Measurements from ENCODE around the gene MYO9B. TPM values are rescaled to one million over a fixed set of nuclear protein-coding genes. Genes with fewer than 3 reads are reported as not detected.
"Not testable (repeated sequence)": the region's sequence is repeated elsewhere in the genome, so short reads cannot be mapped to it uniquely, and the experiment has no call there.

The MYO9B gene
- total RNA-seq, 5 donors from 2014 or later (not counting 1 experiment from before 2014, with no cell fraction given) = 185 to 220 (median 202) TPM

DNA sequence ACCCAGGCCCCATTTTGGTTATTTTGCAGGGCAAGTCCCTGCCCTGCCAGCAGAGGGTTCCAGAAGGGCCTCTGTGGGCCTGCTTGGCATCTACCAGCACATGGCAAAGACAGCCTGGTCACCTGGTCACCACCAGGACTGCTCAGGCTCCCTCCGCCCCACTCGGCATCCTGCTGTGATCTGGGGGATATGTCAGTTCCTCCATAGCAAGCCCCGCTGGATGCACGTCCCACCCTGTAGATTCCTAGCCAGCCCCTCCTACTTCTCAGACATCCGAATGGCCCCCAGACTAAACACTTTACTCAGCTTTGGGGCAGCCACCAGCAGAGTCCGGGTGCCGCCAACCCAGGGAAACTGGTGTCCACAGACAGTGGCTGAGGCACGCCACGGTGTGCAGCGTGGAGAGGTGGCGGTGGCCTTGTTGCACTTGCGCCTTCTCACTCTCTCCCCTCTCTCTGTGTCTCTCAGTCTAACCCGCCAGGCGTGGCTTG is 107.7 kb downstream of the MYO9B start:
- peak overlapping the region; percentile 84 to 89 (median 85) for H3K4me3 Mint-ChIP-seq
- peaks cover 22 to 28% (median 23%) of the 10 kb centered on the region in 3 donors for H3K4me1 Mint-ChIP-seq
- ATAC-seq (replicated peaks in 1 of 4) (peak; percentile 24 to 42 (median 30)), DNase-seq (peak in 13 of 35 experiments; percentile 6 to 43 (median 17))
- WGBS (ENCODE audit: insufficient coverage) = 51% methylated on average over 8 of the region's 14 CpGs
- Histone ChIP-seq H3K4me3 (ENCODE audit: control insufficient read depth in 1 of 2, extremely low read depth in 1 of 2, low read length in 1 of 2) (peak overlapping the region; percentile 41 to 66), H3K36me3 (ENCODE audit: control insufficient read depth in 2 of 2, extremely low read depth in 1 of 2, insufficient read depth in 1 of 2, low read length in 1 of 2) (peaks cover 21 to 40% of the 10 kb centered on the region in 2 donors), H3K9me3 (no peaks in the 10 kb centered on the region), H3K27ac (ENCODE audit: low read length) (peak overlapping the region; percentile 78), H3K4me1 (ENCODE audit: control insufficient read depth in 1 of 2, extremely low read depth in 1 of 2, insufficient read depth in 2 of 2, low read length in 2 of 2) (peaks cover 13 to 40% of the 10 kb centered on the region in 2 experiments), H3K27me3 (replicated peaks in 1 of 2; ENCODE audit: control insufficient read depth in 2 of 2, extremely low read depth in 1 of 2, insufficient read depth in 2 of 2, low read length in 1 of 2) (no peaks in the 10 kb centered on the region)
- H3K27ac Mint-ChIP-seq = peak overlapping the region; percentile 98 to 99
- no peaks in the 10 kb centered on the region for H3K27me3 Mint-ChIP-seq
- peaks cover 21% of the 10 kb centered on the region for H3K36me3 Mint-ChIP-seq
- H3K9me3 Mint-ChIP-seq = no peaks in the 10 kb centered on the region
- ChIA-PET CTCF (interaction anchor here (1.0 to 2.0 kb wide), 3 partner anchors 52 to 116 kb away, joined by 6 to 9 read pairs (median 9); no protein-coding TSS in a partner anchor), POLR2A (interaction anchor here in 1 of 2 donors (1.5 kb wide), 1 partner anchor 57 kb away, joined by 5 read pairs; no protein-coding TSS in a partner anchor)

DNA sequence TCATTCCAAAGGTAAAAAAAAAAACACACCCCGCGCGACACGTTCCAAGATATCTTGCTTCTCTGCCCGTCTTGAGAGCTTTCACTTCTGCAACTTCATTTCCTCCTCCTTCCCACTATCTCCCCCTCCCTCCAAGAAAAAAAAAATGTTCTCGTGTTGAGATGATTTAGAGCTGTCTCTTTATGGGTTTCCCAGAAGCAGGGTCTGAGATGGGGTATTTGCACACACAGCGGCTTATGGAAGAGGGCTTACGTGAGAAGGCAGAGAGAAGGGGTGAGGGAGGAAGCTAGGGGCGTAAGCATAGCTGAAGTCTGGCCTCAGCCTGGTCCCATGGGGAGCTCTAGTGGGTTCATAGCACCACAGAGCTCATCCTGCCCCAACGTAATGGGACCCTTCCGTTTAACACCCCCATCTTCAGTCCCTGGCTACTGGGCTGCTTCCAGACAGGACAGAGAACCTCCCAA is 108.3 kb downstream of the MYO9B start:
- Mint-ChIP-seq H3K36me3 (peaks cover 21% of the 10 kb centered on the region), H3K4me1 (peaks cover 22 to 28% (median 23%) of the 10 kb centered on the region in 3 donors), H3K4me3 (peak overlapping the region; percentile 84 to 89 (median 85)), H3K9me3 (no peaks in the 10 kb centered on the region), H3K27ac (peak overlapping the region; percentile 98 to 99), H3K27me3 (no peaks in the 10 kb centered on the region)
- DNase-seq = peak in 15 of 35 experiments; percentile 8 to 59 (median 17)
- Histone ChIP-seq H3K27ac (ENCODE audit: low read length) (peak overlapping the region; percentile 78), H3K27me3 (replicated peaks in 1 of 2; ENCODE audit: control insufficient read depth in 2 of 2, extremely low read depth in 1 of 2, insufficient read depth in 2 of 2, low read length in 1 of 2) (no peaks in the 10 kb centered on the region), H3K9me3 (no peaks in the 10 kb centered on the region), H3K4me3 (ENCODE audit: control insufficient read depth in 1 of 2, extremely low read depth in 1 of 2, low read length in 1 of 2) (peak overlapping the region; percentile 41 to 66), H3K36me3 (ENCODE audit: control insufficient read depth in 2 of 2, extremely low read depth in 1 of 2, insufficient read depth in 1 of 2, low read length in 1 of 2) (peaks cover 17 to 44% of the 10 kb centered on the region in 2 donors), H3K4me1 (ENCODE audit: control insufficient read depth in 1 of 2, extremely low read depth in 1 of 2, insufficient read depth in 2 of 2, low read length in 2 of 2) (peaks cover 13 to 40% of the 10 kb centered on the region in 2 experiments)
- peak; percentile 67 to 77 (median 72) for ATAC-seq (replicated peaks in 1 of 4)
- ChIA-PET POLR2A (interaction anchor here in 1 of 2 donors (1.5 kb wide), 1 partner anchor 58 kb away, joined by 5 read pairs; no protein-coding TSS in a partner anchor), CTCF (interaction anchor here (1.0 to 2.0 kb wide), 3 partner anchors 52 to 117 kb away, joined by 6 to 9 read pairs (median 9); no protein-coding TSS in a partner anchor)
- WGBS (ENCODE audit: insufficient coverage) = 6% methylated on average over 5 of the region's 11 CpGs

DNA sequence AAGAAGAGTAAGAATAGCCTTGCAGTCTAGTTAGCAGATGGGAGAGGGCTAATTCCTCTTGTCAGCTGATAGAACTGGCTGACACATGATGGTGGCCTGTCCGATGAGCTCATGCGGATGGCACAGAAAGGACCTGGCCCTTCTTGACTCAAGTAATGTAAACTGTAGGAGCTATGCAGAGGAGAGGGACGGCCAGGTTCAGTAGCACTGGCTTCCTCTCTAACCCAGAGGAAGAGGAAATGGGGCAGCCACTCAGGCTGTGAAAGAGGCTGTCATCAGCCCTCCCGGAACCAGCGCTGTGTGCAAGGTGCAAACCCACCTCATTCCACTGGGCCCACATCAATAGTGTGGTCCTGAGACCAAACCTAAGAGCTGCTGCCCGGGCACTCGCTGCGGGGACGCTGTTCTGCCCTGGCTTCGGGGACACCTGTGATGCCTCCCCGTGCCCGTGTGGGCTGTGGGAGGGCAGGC is 108.8 kb downstream of the MYO9B start:
- H3K9me3 Mint-ChIP-seq = no peaks in the 10 kb centered on the region
- peak overlapping the region; percentile 84 to 89 (median 85) for H3K4me3 Mint-ChIP-seq
- H3K4me1 ChIP-seq (ENCODE audit: control insufficient read depth in 1 of 2, extremely low read depth in 1 of 2, insufficient read depth in 2 of 2, low read length in 2 of 2) = peaks cover 13 to 40% of the 10 kb centered on the region in 2 experiments
- DNase-seq (peak in 34 of 35 experiments; percentile 26 to 74 (median 50)), ATAC-seq (replicated peaks in 1 of 4) (peak; percentile 90 to 97 (median 96))
- no peaks in the 10 kb centered on the region for H3K27me3 ChIP-seq (replicated peaks in 1 of 2; ENCODE audit: control insufficient read depth in 2 of 2, extremely low read depth in 1 of 2, insufficient read depth in 2 of 2, low read length in 1 of 2)
- H3K36me3 Mint-ChIP-seq = peaks cover 21% of the 10 kb centered on the region
- POLR2A ChIA-PET = interaction anchor here (0.6 to 1.5 kb wide), 2 partner anchors 59 to 93 kb away, joined by 3 to 5 read pairs; no protein-coding TSS in a partner anchor
- H3K27me3 Mint-ChIP-seq = no peaks in the 10 kb centered on the region
- H3K4me1 Mint-ChIP-seq = peaks cover 22 to 28% (median 23%) of the 10 kb centered on the region in 3 donors
- CTCF ChIA-PET = interaction anchor here in 1 of 2 donors (1.4 to 2.0 kb wide), 2 partner anchors 51 to 58 kb away, joined by 6 to 9 read pairs; no protein-coding TSS in a partner anchor
- peak overlapping the region; percentile 98 to 99 for H3K27ac Mint-ChIP-seq
- H3K36me3 ChIP-seq (ENCODE audit: control insufficient read depth in 2 of 2, extremely low read depth in 1 of 2, insufficient read depth in 1 of 2, low read length in 1 of 2) = peaks cover 20 to 50% of the 10 kb centered on the region in 2 donors
- 13% methylated on average over 8 of the region's 12 CpGs for WGBS (ENCODE audit: insufficient coverage)
- peak overlapping the region; percentile 41 to 66 for H3K4me3 ChIP-seq (ENCODE audit: control insufficient read depth in 1 of 2, extremely low read depth in 1 of 2, low read length in 1 of 2)
- H3K9me3 ChIP-seq = no peaks in the 10 kb centered on the region
- peak overlapping the region; percentile 78 for H3K27ac ChIP-seq (ENCODE audit: low read length)

DNA sequence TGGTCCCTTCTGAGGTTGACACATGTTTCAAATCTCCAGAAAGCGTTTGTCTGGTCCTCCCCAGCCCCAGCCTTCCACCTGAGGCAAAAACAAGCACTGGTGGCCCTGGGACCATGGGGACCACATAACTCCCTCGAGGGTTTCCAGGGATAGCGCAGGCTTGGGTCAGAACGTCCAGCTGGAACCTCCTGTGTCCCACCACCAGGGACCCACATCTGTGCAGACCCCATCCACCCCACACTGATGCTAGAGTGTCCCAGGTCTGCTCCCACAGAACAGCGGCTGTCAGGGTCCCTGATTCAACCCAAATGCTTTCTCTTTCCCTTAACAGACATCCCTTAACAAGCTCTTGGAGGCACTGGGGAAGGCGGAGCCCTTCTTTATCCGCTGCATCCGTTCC is 110.0 kb downstream of the MYO9B start:
- H3K9me3 Mint-ChIP-seq = no peaks in the 10 kb centered on the region
- H3K4me3 Mint-ChIP-seq = no peak overlapping the region
- Histone ChIP-seq H3K27ac (ENCODE audit: low read length) (no peak overlapping the region), H3K36me3 (ENCODE audit: control insufficient read depth in 2 of 2, extremely low read depth in 1 of 2, insufficient read depth in 1 of 2, low read length in 1 of 2) (peaks cover 20 to 58% of the 10 kb centered on the region in 2 donors), H3K4me1 (ENCODE audit: control insufficient read depth in 1 of 2, extremely low read depth in 1 of 2, insufficient read depth in 2 of 2, low read length in 2 of 2) (peaks cover 13 to 40% of the 10 kb centered on the region in 2 experiments), H3K4me3 (ENCODE audit: control insufficient read depth in 1 of 2, extremely low read depth in 1 of 2, low read length in 1 of 2) (no peak overlapping the region), H3K9me3 (no peaks in the 10 kb centered on the region), H3K27me3 (replicated peaks in 1 of 2; ENCODE audit: control insufficient read depth in 2 of 2, extremely low read depth in 1 of 2, insufficient read depth in 2 of 2, low read length in 1 of 2) (no peaks in the 10 kb centered on the region)
- peaks cover 20% of the 10 kb centered on the region for H3K36me3 Mint-ChIP-seq
- no peak overlapping the region for H3K27ac Mint-ChIP-seq
- CTCF ChIA-PET = no interaction called here
- 93% methylated on average over 5 of the region's 8 CpGs for WGBS (ENCODE audit: insufficient coverage)
- ATAC-seq (replicated peaks in 1 of 4) (no peak), DNase-seq (no peak)
- no peaks in the 10 kb centered on the region for H3K27me3 Mint-ChIP-seq
- POLR2A ChIA-PET = no interaction called here
- peaks cover 22 to 28% (median 23%) of the 10 kb centered on the region in 3 donors for H3K4me1 Mint-ChIP-seq

DNA sequence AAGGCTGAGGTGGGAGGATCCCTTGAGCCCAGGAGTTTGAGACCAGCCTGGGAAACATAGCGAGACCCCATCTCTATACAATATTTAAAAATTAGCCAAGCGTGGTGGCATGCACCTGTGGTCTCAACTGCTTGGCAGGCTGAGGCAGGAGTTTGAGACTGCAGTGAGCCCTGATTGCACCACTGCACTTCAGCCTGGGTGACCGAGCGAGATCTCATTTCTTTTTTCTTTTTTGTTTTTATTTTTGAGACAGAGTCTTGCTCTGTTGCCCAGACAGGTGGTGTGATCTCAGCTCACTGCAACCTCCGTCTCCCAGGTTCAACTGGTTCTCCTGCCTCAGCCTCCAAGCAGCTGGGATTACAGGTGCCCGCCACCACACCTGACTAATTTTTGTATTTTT is 116.2 kb downstream of the MYO9B start:
- H3K4me1 Mint-ChIP-seq; H3K9me3 Mint-ChIP-seq; H3K4me3 ChIP-seq (ENCODE audit: control insufficient read depth in 1 of 2, extremely low read depth in 1 of 2, low read length in 1 of 2); CTCF ChIA-PET; DNase-seq; H3K9me3 ChIP-seq; H3K27ac Mint-ChIP-seq; H3K27me3 Mint-ChIP-seq; ATAC-seq (replicated peaks in 1 of 4); H3K27ac ChIP-seq (ENCODE audit: low read length); H3K27me3 ChIP-seq (replicated peaks in 1 of 2; ENCODE audit: control insufficient read depth in 2 of 2, extremely low read depth in 1 of 2, insufficient read depth in 2 of 2, low read length in 1 of 2); POLR2A ChIA-PET; H3K4me3 Mint-ChIP-seq; H3K4me1 ChIP-seq (ENCODE audit: control insufficient read depth in 1 of 2, extremely low read depth in 1 of 2, insufficient read depth in 2 of 2, low read length in 2 of 2): not testable (repeated sequence)
- peaks cover 40% of the 10 kb centered on the region for H3K36me3 Mint-ChIP-seq
- peaks cover 33 to 88% of the 10 kb centered on the region in 2 donors for H3K36me3 ChIP-seq (ENCODE audit: control insufficient read depth in 2 of 2, extremely low read depth in 1 of 2, insufficient read depth in 1 of 2, low read length in 1 of 2)
- WGBS (ENCODE audit: insufficient coverage) = 100% methylated on average over 3 of the region's 6 CpGs

DNA sequence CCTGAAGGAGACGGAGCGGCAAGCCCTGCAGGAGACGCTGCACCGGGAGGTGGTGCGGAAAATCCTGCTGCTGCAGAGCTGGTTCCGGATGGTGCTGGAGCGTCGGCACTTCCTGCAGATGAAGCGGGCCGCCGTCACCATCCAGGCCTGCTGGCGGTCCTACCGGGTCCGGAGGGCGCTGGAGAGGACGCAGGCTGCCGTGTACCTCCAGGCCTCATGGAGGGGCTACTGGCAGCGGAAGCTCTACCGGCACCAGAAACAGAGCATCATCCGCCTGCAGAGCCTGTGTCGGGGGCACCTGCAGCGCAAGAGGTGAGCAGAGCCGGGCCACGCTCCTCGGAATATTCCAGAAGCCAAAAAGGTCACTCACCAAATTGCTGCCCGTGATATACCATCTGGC is 117.2 kb downstream of the MYO9B start:
- H3K27ac ChIP-seq (ENCODE audit: low read length) = no peak overlapping the region
- Mint-ChIP-seq H3K4me3 (no peak overlapping the region), H3K9me3 (no peaks in the 10 kb centered on the region), H3K27me3 (no peaks in the 10 kb centered on the region), H3K4me1 (peaks cover 0 to 7% (median 0%) of the 10 kb centered on the region in 3 donors), H3K27ac (no peak overlapping the region), H3K36me3 (peaks cover 39% of the 10 kb centered on the region)
- no peak overlapping the region for H3K4me3 ChIP-seq (ENCODE audit: control insufficient read depth in 1 of 2, extremely low read depth in 1 of 2, low read length in 1 of 2)
- no peaks in the 10 kb centered on the region for H3K27me3 ChIP-seq (replicated peaks in 1 of 2; ENCODE audit: control insufficient read depth in 2 of 2, extremely low read depth in 1 of 2, insufficient read depth in 2 of 2, low read length in 1 of 2)
- ChIA-PET CTCF (interaction anchor here in 1 of 2 donors (0.6 kb wide), 1 partner anchor 132 kb away, joined by 3 read pairs; no protein-coding TSS in a partner anchor), POLR2A (no interaction called here)
- WGBS (ENCODE audit: insufficient coverage) = 97% methylated on average over 26 of the region's 26 CpGs
- no peaks in the 10 kb centered on the region for H3K4me1 ChIP-seq (ENCODE audit: control insufficient read depth in 1 of 2, extremely low read depth in 1 of 2, insufficient read depth in 2 of 2, low read length in 2 of 2)
- ATAC-seq (replicated peaks in 1 of 4) (no peak), DNase-seq (no peak)
- peaks cover 30 to 85% of the 10 kb centered on the region in 2 donors for H3K36me3 ChIP-seq (ENCODE audit: control insufficient read depth in 2 of 2, extremely low read depth in 1 of 2, insufficient read depth in 1 of 2, low read length in 1 of 2)
- no peaks in the 10 kb centered on the region for H3K9me3 ChIP-seq

Measured in T-cell (primary cell).